HepG2 (cell line): ENCODE data around the gene VGLL4. TPM values are rescaled to one million over a fixed set of nuclear protein-coding genes. Genes with fewer than 3 reads are reported as not detected.

Experiments used
- ATAC-seq: fragments of 200-7000 bp; cut with Tn5 transposase; 3 replicates; pipeline ENCODE4 v1.9.1; 2020; ENCODE audit warnings: mild to moderate bottlenecking, moderate library complexity
- BruUV-seq: library from RNA; stranded (reverse); fragments of 400-500 nt; replicated peaks from 2 replicates; lab custom pipeline; 2021; lab: Mats Ljungman, UMichigan
- CTCF ChIA-PET: fragments of 300-600 bp; formaldehyde crosslinking; extraction: SDS; loops from one replicate; lab custom pipeline; 2021; ENCODE audit warnings: low total read pairs, inconsistent platforms, low intra/inter-chr PET ratio; lab: Yijun Ruan, JAX
- POLR2A ChIA-PET: fragments of 350-600 bp; sonication (Branson Sonifier 250); formaldehyde crosslinking; loops from one replicate; lab custom pipeline; 2020; ENCODE audit warnings: antibody characterized with exemption, inconsistent platforms; lab: Yijun Ruan, JAX
- DNase-seq: peaks from one replicate; pipeline ENCODE4 v3.0.0-alpha.2; 2015; ENCODE audit warnings: low spot score
- FAIRE-seq: peaks from 3 replicates; lab custom pipeline; 2011; peaks lifted over from hg19 to GRCh38; lab: Jason Lieb, UNC
- H2AFZ ChIP-seq: one replicate; pipeline ENCODE4 v1.6.1; 2011; ENCODE audit warnings: low read length, inconsistent platforms
- H3K27ac ChIP-seq: fragments of 300-600 bp; 3 replicates; pipeline ENCODE4 v1.8.0; 2011; ENCODE audit warnings: mixed run types, mild to moderate bottlenecking, mixed read lengths, low read length, inconsistent platforms; ENCODE audit not compliant: insufficient read depth; ENCODE audit errors: extremely low read length
- H3K27me3 ChIP-seq, 2 experiments: fragments of 200-600 bp in 1 of 2; 2 replicates in 1 of 2; 3 replicates in 1 of 2; pipeline versions ENCODE4 v1.6.0 to v1.8.0; 2011; ENCODE audit warnings: low read length in 2 of 2, mild to moderate bottlenecking in 2 of 2, moderate library complexity in 2 of 2, inconsistent platforms in 1 of 2; ENCODE audit not compliant: insufficient read depth in 2 of 2, control insufficient read depth in 1 of 2
- H3K36me3 ChIP-seq, 2 experiments: fragments of 200-600 bp in 1 of 2; replicated peaks in 1 of 2; 2 replicates in 1 of 2; 3 replicates in 1 of 2; pipeline versions ENCODE4 v1.5.1 to v1.8.0; 2011; ENCODE audit warnings: low read length in 2 of 2, inconsistent platforms in 1 of 2; ENCODE audit not compliant: insufficient read depth in 2 of 2, control insufficient read depth in 1 of 2
- H3K4me1 ChIP-seq: 2 replicates; pipeline ENCODE4 v1.5.1; 2012; ENCODE audit warnings: low read length, inconsistent platforms; ENCODE audit not compliant: insufficient read depth
- H3K4me2 ChIP-seq: 2 replicates; pipeline ENCODE4 v1.6.0; 2011; ENCODE audit warnings: low read depth, low read length, inconsistent platforms
- H3K4me3 ChIP-seq, 3 experiments: fragments of 200-600 bp in 1 of 3; sonication (generic), shearing (Covaris generic) in 1 of 3; replicated peaks in 1 of 3; 2 replicates each; pipeline ENCODE4 v1.5.1; 2011 to 2016; ENCODE audit warnings: low read length in 3 of 3, inconsistent platforms in 2 of 3, low read depth in 2 of 3, mild to moderate bottlenecking in 2 of 3, control low read depth in 1 of 3, mixed read lengths in 1 of 3; ENCODE audit not compliant: insufficient read depth in 1 of 3
- H3K79me2 ChIP-seq: one replicate; pipeline ENCODE4 v1.6.1; 2011; ENCODE audit warnings: low read length, inconsistent platforms; ENCODE audit not compliant: insufficient read depth
- H3K9ac ChIP-seq: 2 replicates; pipeline ENCODE4 v1.6.0; 2011; ENCODE audit warnings: mild to moderate bottlenecking, low read depth, low read length, inconsistent platforms; ENCODE audit not compliant: insufficient read depth
- H3K9me3 ChIP-seq: 2 replicates; pipeline ENCODE4 v1.5.1; 2012; ENCODE audit warnings: mild to moderate bottlenecking, low read length
- H4K20me1 ChIP-seq: 2 replicates; pipeline ENCODE4 v1.6.0; 2011; ENCODE audit warnings: inconsistent platforms, mild to moderate bottlenecking, low read length, moderate library complexity; ENCODE audit not compliant: insufficient read depth
- BRCA1 ChIP-seq: sonication (generic); formaldehyde crosslinking; IDR thresholded peaks from 2 replicates; pipeline ENCODE4 v1.4.0; 2020; ENCODE audit warnings: missing genetic modification reagents
- NFYC ChIP-seq: IDR thresholded peaks from 2 replicates; pipeline ENCODE4 v1.6.1; 2016; ENCODE audit warnings: missing genetic modification reagents, missing compliant biosample characterization
- RBM39 ChIP-seq: fragments of 200-400 bp; formaldehyde crosslinking; IDR thresholded peaks from one replicate; pipeline ENCODE4 v1.6.1; 2018; ENCODE audit warnings: antibody characterized with exemption, mild to moderate bottlenecking, low read depth, low read length; ENCODE audit not compliant: poor library complexity, severe bottlenecking
- RXRA ChIP-seq: sonication (generic); formaldehyde crosslinking; IDR thresholded peaks from 2 replicates; pipeline ENCODE4 v1.5.1; 2020; ENCODE audit warnings: missing genetic modification reagents
- SP4 ChIP-seq: sonication (generic); formaldehyde crosslinking; IDR thresholded peaks from 2 replicates; pipeline ENCODE4 v1.8.1; 2023; ENCODE audit warnings: mild to moderate bottlenecking, missing genetic modification reagents
- ZBTB25 ChIP-seq: IDR thresholded peaks from 2 replicates; pipeline ENCODE4 v1.6.1; 2018; ENCODE audit warnings: missing genetic modification reagents
- ZNF503 ChIP-seq: sonication (generic); formaldehyde crosslinking; IDR thresholded peaks from 2 replicates; pipeline ENCODE4 v1.4.0; 2020; ENCODE audit warnings: missing genetic modification reagents
- ZNF562 ChIP-seq: sonication (generic); formaldehyde crosslinking; IDR thresholded peaks from 2 replicates; pipeline ENCODE4 v1.8.0; 2022; ENCODE audit warnings: missing genetic modification reagents, borderline replicate concordance
- ZNF710 ChIP-seq: sonication (generic); formaldehyde crosslinking; IDR thresholded peaks from 2 replicates; pipeline ENCODE4 v1.5.0; 2020; ENCODE audit warnings: mild to moderate bottlenecking, missing genetic modification reagents, borderline replicate concordance
- WGBS: methylation state at CpG from one replicate; pipeline ENCODE4 v1.1.6; 2017; ENCODE audit warnings: low lambda C conversion rate; 5-methylcytosine and 5-hydroxymethylcytosine counted together
- in situ Hi-C: cut with HindIII; loops from 2 replicates; pipeline ENCODE4 v1.10.0; 2017; ENCODE audit warnings: low pct_unique_long_range_greater_than_20kb; ENCODE audit not compliant: extremely low pct_ligation_motif_present
- intact Hi-C: fragments of 100-400 bp; cut with micrococcal nuclease; formaldehyde crosslinking; loops from one replicate; pipeline ENCODE4 v1.10.0; 2022; ENCODE audit not compliant: unreplicated experiment
- polyA plus RNA-seq, 8 experiments: library from polyadenylated mRNA; depleted of rRNA in 3 of 8; stranded (reverse) in 7 of 8; unstranded in 1 of 8; fragments of >200 nt; fragmentation: Illumina TruSeq in 4 of 8; extraction: Trizol in 4 of 8; gene quantifications; 2 replicates each; pipeline versions ENCODE4 v1.2.1 to v1.2.3, GENCODE V29; 2011 to 2016; ENCODE audit warnings: low read depth in 4 of 8, missing spikeins in 1 of 8, mixed read lengths in 1 of 8; ENCODE audit not compliant: insufficient read depth in 1 of 8
- total RNA-seq, 5 experiments: library from RNA; depleted of rRNA; stranded (reverse); fragments of >200 nt; fragmentation: Illumina TruSeq; extraction: Trizol; gene quantifications; 2 replicates each; pipeline ENCODE4 v1.2.3, GENCODE V29; 2016; ENCODE audit warnings: low read depth in 1 of 5

Gene VGLL4
- total and polyA plus RNA-seq, 2 of the 13 experiments (the other 11 are each of a cell fraction or from before 2014, with no cell fraction given), result 23.2 to 39.0 TPM

GRCh38 chr3:11636394-11636770 is 7.3 kb downstream of the VGLL4 start:
- FAIRE-seq (no peak), DNase-seq (no peak), ATAC-seq (no peak)
- no peak overlapping the region for H3K27ac ChIP-seq
- H3K79me2 ChIP-seq, result peaks cover 98% of the 10 kb centered on the region
- no peaks in the 10 kb centered on the region for H3K9me3 ChIP-seq
- no peak overlapping the region for H3K9ac ChIP-seq
- BruUV-seq, result no TSS peak
- H3K4me2 ChIP-seq, result no peak overlapping the region
- intact Hi-C loops (no loop called here), in situ Hi-C loops (no loop called here)
- ChIA-PET CTCF (no interaction called here), POLR2A (interaction anchor here (2.1 kb wide), 1 partner anchor 13 kb away, joined by 5 read pairs; no protein-coding TSS in a partner anchor)
- H3K36me3 ChIP-seq, result peaks cover 0 to 5% of the 10 kb centered on the region in 2 experiments; a peak in 1 of 5 replicates
- no peaks in the 10 kb centered on the region for H3K27me3 ChIP-seq
- TF ChIP-seq RBM39 (no peak), ZBTB25 (CRISPR knock-in tag) (no peak), RXRA (no peak), SP4 (no peak), NFYC (no peak), ZNF503 (CRISPR knock-in tag) (no peak), ZNF562 (CRISPR knock-in tag) (no peak), ZNF710 (no peak), BRCA1 (CRISPR knock-in tag) (no peak)
- H3K4me1 ChIP-seq, result peaks cover 91% of the 10 kb centered on the region
- H2AFZ ChIP-seq, result no peak overlapping the region
- peaks cover 32% of the 10 kb centered on the region for H4K20me1 ChIP-seq
- WGBS, result 87% methylated on average over 3 of the region's 3 CpGs
- H3K4me3 ChIP-seq, result no peak overlapping the region
